Tibial nerve (tissue), 3 donors: ENCODE measurements around the gene TRMT61A.

ENCODE experiments used
- CTCF ChIP-seq, 5 experiments: fragments of 200-600 bp in 3 of 5; fragments of 450-650 bp in 2 of 5; sonication (generic) in 3 of 5; IDR thresholded peaks; one replicate each; pipeline ENCODE4 v1.5.1; 2016 to 2019; ENCODE audit warnings: antibody characterized with exemption in 5 of 5, mild to moderate bottlenecking in 3 of 5, moderate library complexity in 2 of 5
- POLR2A ChIP-seq, 2 donors: fragments of 450-650 bp; IDR thresholded peaks; one replicate each; pipeline ENCODE4 v1.6.1; 2017; ENCODE audit warnings: antibody characterized with exemption in 2 of 2, mild to moderate bottlenecking in 2 of 2, moderate library complexity in 2 of 2

- no peak for TF ChIP-seq POLR2A (IDR thresholded peaks at IDR 0.05)
- TF ChIP-seq CTCF (IDR thresholded peaks at IDR 0.05) = no peak
Observed at GRCh38 chr14:103528146-103528586, 830 bp upstream of the TRMT61A start.
